H4 (cell line): ENCODE measurements around the gene PIK3C2G. TPM values are rescaled to one million over a fixed set of nuclear protein-coding genes. Genes with fewer than 3 reads are reported as not detected.
"Not testable (repeated sequence)": the region's sequence is repeated elsewhere in the genome, so short reads cannot be mapped to it uniquely, and the experiment has no call there.

Source experiments
- DNase-seq: peaks from one replicate; pipeline ENCODE4 v3.0.0-alpha.2; 2015; ENCODE audit warnings: low spot score
- total RNA-seq: library from RNA; depleted of rRNA; stranded (reverse); fragments of >200 nt; shearing (Covaris generic); gene quantifications from 2 replicates; pipeline ENCODE4 v1.2.3, GENCODE V29; 2014; rRNA removed

PIK3C2G gene, protein sequence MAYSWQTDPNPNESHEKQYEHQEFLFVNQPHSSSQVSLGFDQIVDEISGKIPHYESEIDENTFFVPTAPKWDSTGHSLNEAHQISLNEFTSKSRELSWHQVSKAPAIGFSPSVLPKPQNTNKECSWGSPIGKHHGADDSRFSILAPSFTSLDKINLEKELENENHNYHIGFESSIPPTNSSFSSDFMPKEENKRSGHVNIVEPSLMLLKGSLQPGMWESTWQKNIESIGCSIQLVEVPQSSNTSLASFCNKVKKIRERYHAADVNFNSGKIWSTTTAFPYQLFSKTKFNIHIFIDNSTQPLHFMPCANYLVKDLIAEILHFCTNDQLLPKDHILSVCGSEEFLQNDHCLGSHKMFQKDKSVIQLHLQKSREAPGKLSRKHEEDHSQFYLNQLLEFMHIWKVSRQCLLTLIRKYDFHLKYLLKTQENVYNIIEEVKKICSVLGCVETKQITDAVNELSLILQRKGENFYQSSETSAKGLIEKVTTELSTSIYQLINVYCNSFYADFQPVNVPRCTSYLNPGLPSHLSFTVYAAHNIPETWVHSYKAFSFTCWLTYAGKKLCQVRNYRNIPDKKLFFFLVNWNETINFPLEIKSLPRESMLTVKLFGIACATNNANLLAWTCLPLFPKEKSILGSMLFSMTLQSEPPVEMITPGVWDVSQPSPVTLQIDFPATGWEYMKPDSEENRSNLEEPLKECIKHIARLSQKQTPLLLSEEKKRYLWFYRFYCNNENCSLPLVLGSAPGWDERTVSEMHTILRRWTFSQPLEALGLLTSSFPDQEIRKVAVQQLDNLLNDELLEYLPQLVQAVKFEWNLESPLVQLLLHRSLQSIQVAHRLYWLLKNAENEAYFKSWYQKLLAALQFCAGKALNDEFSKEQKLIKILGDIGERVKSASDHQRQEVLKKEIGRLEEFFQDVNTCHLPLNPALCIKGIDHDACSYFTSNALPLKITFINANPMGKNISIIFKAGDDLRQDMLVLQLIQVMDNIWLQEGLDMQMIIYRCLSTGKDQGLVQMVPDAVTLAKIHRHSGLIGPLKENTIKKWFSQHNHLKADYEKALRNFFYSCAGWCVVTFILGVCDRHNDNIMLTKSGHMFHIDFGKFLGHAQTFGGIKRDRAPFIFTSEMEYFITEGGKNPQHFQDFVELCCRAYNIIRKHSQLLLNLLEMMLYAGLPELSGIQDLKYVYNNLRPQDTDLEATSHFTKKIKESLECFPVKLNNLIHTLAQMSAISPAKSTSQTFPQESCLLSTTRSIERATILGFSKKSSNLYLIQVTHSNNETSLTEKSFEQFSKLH (N-terminal part only)
- total RNA-seq = not detected in 2 replicates

DNA sequence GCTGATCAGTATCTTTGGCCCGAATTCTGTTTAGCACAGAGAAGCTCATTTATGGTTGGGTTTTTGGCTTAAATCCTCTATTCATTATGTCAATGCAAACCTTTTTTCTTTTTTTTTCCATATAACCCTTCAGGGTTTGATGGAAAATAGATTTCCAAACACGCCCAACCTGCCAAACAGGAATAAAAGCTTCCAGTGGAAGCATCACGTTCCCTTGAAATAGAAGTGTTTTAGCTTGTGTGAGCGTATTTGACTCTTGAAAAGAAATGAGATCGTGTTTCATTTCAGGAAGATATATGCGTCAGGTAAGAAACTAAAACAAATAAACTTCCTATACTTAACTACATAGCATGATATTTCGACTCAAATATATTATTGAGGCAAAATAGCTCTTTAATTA, at the start of gene PIK3C2G:
PIK3C2G (plus strand) TSS at position 246 of the 400 bp plus-strand sequence. CDS start 20,564 bp downstream, outside the sequence.
- DNase-seq = no peak

- DNase-seq = no peak
Observed at GRCh38 chr12:18217966-18218365, 43.4 kb upstream of the PIK3C2G start.

- DNase-seq = no peak
Observed at GRCh38 chr12:18221726-18222125, 39.6 kb upstream of the PIK3C2G start.

DNA sequence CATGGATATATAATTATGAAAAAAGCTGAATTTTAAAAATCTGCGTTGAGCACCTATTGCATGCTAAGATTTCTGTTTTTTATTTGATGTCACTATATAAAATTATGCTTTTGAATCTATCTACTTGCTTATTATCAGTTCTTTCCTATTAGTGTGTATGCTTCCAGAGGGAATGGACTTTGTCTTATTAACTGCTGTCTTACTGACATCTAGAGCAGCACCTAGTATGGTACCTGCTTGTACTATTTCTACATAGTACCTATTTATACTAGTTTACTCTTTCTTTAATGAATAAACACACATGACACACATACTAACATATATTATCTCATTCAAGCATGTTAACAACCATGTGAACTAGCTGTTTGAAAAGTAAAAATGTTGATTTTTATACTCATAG, 38.6 kb upstream of the PIK3C2G start:
- DNase-seq = no peak

- DNase-seq = peak; percentile 35
Observed at GRCh38 chr12:18224745-18225144, 36.6 kb upstream of the PIK3C2G start.

DNA sequence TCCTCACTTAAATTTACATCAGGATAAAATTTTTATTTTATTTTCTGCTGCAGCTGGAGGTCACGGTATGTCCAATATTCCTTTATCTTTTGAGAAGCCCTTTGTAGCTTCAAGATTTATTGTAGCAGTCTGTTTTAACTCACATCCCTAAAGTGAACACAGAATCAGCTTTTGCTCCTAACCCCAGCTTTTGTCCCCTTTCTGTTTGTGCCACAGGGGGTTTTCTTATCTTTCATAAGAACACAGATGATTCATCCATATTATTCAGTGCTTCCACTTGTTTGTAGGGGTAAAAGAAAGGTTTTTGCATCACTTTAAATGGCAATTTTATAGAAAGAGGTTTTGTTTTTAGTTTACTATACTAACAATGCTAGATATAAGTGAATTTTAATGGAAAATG, 21.8 kb upstream of the PIK3C2G start:
- DNase-seq = no peak

- DNase-seq = no peak
Observed at GRCh38 chr12:18242380-18243089, 18.8 kb upstream of the PIK3C2G start.

- DNase-seq = no peak
Observed at GRCh38 chr12:18243238-18243637, 18.1 kb upstream of the PIK3C2G start.

- DNase-seq = no peak
Observed at GRCh38 chr12:18246066-18246465, 15.3 kb upstream of the PIK3C2G start.

- DNase-seq = peak; percentile 58
Observed at GRCh38 chr12:18250313-18250916, 10.9 kb upstream of the PIK3C2G start.

DNA sequence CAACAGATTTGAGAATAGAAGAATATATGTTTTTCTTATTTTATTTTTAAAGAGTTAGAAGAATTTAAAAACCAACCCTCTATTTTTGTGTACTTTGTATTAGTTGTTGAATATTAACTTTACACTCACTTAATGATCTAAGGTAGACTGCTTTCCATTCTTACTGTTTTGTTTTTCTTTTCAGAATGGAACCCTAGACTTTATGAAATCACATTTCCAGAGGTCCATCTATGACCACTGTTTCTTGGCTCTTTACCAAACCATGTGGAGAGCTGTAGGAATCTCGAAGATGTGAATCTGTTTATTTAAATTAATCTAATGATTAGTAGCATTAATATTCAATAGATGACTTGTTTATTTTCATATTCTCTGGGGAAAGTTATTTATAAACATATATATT, 7.2 kb upstream of the PIK3C2G start:
- no peak for DNase-seq

DNA sequence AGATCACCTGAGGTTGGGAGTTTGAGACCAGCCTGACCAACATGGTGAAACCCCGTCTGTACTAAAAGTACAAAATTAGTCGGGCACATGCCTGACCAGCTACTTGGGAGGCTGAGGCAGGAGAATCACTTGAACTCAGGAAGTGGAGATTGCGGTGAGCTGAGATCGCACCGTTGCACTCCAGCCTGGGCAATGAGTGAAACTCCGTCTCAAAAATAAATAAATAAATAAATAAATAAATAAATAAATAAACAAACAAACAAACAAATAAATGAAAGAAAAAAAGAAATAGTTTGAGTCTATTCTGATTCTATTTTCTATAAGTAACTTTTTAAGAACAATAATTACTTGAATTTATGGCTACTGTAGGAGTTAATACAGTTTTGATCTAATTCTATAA, 6.3 kb upstream of the PIK3C2G start:
- DNase-seq = not testable (repeated sequence)

DNA sequence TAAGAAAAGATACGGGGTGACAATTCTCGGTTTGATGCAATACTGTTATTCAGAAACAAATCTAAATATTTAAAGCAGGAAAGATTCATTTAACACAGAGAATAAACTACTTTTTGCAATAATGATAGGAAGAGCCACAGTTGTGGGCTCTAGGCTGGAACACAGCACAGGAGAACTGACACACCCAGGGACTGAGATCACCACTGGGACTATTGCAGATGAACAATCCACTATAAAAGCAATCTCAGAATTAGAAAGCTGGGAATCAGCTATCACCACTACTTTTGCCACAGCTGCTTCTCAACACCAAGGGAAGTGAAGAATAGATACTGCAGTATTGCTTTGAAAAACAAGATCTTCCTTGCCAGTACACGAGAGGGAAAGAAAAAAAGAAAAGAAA, 4.1 kb upstream of the PIK3C2G start:
- DNase-seq = no peak

GRCh38 chr12:18258929-18259328, 2.4 kb upstream of the PIK3C2G start:
- no peak for DNase-seq

DNA sequence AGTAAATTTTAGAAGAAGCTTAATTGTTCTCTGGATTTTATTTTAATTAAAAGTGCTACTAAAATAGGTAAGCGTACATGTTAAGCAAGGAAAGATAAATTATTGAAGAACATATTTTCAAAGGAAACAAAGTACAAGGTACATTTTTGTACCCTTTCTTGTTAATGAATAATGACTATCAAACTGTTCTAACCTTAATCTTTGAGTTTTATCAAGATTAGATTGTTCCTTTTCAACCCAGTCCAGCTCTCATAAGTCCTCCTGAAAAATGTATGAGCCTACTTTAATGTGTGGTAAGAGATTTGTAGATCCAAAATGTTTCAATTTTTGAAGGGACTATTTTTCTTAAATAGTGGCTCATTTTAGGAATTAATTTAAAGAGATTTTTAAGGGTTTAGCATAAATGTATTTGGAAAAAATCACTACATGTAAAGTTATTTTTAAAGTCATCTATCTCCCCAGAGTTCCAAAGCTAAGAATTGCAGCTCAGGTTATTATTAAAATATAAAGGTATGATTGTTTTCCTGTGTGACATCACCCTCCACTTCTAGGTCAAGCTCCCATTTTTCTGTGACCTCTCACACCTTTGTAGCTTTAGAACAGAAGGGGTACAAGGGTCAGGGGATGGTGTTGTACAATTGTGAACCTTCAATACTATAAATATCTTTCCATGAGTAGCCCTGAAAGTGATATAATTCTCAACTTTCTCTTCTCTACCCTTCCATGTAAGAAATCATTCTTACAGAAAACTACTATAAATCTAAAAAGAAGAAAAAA, 1.2 kb upstream of the PIK3C2G start:
- DNase-seq = no peak

GRCh38 chr12:18261906-18262305, 588 bp downstream of the PIK3C2G start:
- no peak for DNase-seq

GRCh38 chr12:18262514-18262913, 1.2 kb downstream of the PIK3C2G start:
- no peak for DNase-seq

- no peak for DNase-seq
Observed at GRCh38 chr12:18264581-18265075, 3.3 kb downstream of the PIK3C2G start.

GRCh38 chr12:18267427-18268099, 6.2 kb downstream of the PIK3C2G start:
- no peak for DNase-seq
